WERI-Rb-1 (cell line): ENCODE results near the gene ZNF652.

Experiments
- DNase-seq: peaks from one replicate; pipeline ENCODE4 v3.0.0-alpha.2; 2020
- H3K27ac ChIP-seq: fragments of 250-450 bp; sonication (Bioruptor Pico); 2 replicates; pipeline ENCODE4 v1.5.1; 2020; ENCODE audit warnings: mild to moderate bottlenecking, moderate library complexity
- H3K27me3 ChIP-seq: fragments of 250-450 bp; sonication (Bioruptor Pico); 2 replicates; pipeline ENCODE4 v1.5.1; 2021; ENCODE audit warnings: mild to moderate bottlenecking, low read depth, moderate library complexity; ENCODE audit not compliant: insufficient read depth, severe bottlenecking
- H3K36me3 ChIP-seq: fragments of 250-450 bp; sonication (Bioruptor Pico); 2 replicates; pipeline ENCODE4 v1.5.1; 2020; ENCODE audit warnings: mild to moderate bottlenecking, moderate library complexity
- H3K4me3 ChIP-seq: 2 replicates; pipeline ENCODE4 v1.5.1; 2011; ENCODE audit warnings: low read depth, mild to moderate bottlenecking, control low read depth, low read length
- H3K9me3 ChIP-seq: fragments of 250-450 bp; sonication (Bioruptor Pico); 2 replicates; pipeline ENCODE4 v1.5.1; 2021; ENCODE audit warnings: mild to moderate bottlenecking, moderate library complexity; ENCODE audit not compliant: severe bottlenecking
- TF ChIP-seq, protein P1 (sequence below): IDR thresholded peaks from 2 replicates; pipeline ENCODE4 v1.5.1; 2011; ENCODE audit warnings: low read depth, mild to moderate bottlenecking, control low read depth, inconsistent platforms, low read length

ZNF652 gene

GRCh38 chr17:49361902-49362722, at the start of gene ZNF652:
TSS of gene ZNF652 (minus strand) at chr17:49362250. CDS start at chr17:49317725, 44,525 bp downstream.
- Histone ChIP-seq H3K27ac (peak within 1 kb of the TSS; percentile 93), H3K4me3 (peak within 1 kb of the TSS; percentile 97), H3K9me3 (no peaks in the 10 kb centered on the region), H3K27me3 (no peaks in the 10 kb centered on the region), H3K36me3 (no peaks in the 10 kb centered on the region)
- DNase-seq, result peak; percentile 99
- TF ChIP-seq, protein P1, sequence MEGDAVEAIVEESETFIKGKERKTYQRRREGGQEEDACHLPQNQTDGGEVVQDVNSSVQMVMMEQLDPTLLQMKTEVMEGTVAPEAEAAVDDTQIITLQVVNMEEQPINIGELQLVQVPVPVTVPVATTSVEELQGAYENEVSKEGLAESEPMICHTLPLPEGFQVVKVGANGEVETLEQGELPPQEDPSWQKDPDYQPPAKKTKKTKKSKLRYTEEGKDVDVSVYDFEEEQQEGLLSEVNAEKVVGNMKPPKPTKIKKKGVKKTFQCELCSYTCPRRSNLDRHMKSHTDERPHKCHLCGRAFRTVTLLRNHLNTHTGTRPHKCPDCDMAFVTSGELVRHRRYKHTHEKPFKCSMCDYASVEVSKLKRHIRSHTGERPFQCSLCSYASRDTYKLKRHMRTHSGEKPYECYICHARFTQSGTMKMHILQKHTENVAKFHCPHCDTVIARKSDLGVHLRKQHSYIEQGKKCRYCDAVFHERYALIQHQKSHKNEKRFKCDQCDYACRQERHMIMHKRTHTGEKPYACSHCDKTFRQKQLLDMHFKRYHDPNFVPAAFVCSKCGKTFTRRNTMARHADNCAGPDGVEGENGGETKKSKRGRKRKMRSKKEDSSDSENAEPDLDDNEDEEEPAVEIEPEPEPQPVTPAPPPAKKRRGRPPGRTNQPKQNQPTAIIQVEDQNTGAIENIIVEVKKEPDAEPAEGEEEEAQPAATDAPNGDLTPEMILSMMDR, result no peak

DNA sequence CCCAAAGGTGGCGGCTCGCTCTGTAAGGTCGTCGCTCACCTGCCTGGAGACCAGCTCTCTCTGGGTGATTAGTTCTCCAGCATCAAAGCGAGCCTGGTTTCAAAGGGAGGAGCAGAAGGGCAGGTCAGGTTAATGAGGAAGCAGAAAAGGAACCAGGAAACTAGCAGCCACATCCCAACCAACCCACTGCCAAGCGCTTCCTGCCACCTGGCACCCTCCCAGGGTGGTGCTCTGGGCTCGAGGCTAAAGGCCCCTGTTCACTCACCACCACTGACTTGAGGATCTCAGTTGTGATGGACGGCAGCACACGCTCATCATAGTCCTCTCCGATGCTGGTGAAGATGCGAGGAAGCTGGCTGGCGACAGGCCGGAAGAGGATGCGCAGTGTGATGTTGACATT, 47.0 kb upstream of the ZNF652 start:
- DNase-seq, result no peak
- no peaks in the 10 kb centered on the region for H3K9me3 ChIP-seq
- no peaks in the 10 kb centered on the region for H3K27me3 ChIP-seq
- TF ChIP-seq, protein P1, result no peak
- H3K36me3 ChIP-seq, result peaks cover 87% of the 10 kb centered on the region
- H3K27ac ChIP-seq, result no peak overlapping the region
- H3K4me3 ChIP-seq, result no peak overlapping the region

- TF ChIP-seq, protein P1, result peak; percentile 99
- H3K36me3 ChIP-seq, result peaks cover 91% of the 10 kb centered on the region
- H3K27ac ChIP-seq, result peak overlapping the region; percentile 94
- peak; percentile 87 for DNase-seq
- no peak overlapping the region for H3K4me3 ChIP-seq
- H3K9me3 ChIP-seq, result no peaks in the 10 kb centered on the region
- no peaks in the 10 kb centered on the region for H3K27me3 ChIP-seq
Measured at GRCh38 chr17:49407981-49408501, 46.0 kb upstream of the ZNF652 start.

GRCh38 chr17:49407086-49407485, 45.0 kb upstream of the ZNF652 start:
- peak; percentile 44 for DNase-seq
- no peak overlapping the region for H3K4me3 ChIP-seq
- peak overlapping the region; percentile 94 for H3K27ac ChIP-seq
- H3K9me3 ChIP-seq, result no peaks in the 10 kb centered on the region
- TF ChIP-seq, protein P1, result no peak
- H3K36me3 ChIP-seq, result peaks cover 82% of the 10 kb centered on the region
- H3K27me3 ChIP-seq, result no peaks in the 10 kb centered on the region

DNA sequence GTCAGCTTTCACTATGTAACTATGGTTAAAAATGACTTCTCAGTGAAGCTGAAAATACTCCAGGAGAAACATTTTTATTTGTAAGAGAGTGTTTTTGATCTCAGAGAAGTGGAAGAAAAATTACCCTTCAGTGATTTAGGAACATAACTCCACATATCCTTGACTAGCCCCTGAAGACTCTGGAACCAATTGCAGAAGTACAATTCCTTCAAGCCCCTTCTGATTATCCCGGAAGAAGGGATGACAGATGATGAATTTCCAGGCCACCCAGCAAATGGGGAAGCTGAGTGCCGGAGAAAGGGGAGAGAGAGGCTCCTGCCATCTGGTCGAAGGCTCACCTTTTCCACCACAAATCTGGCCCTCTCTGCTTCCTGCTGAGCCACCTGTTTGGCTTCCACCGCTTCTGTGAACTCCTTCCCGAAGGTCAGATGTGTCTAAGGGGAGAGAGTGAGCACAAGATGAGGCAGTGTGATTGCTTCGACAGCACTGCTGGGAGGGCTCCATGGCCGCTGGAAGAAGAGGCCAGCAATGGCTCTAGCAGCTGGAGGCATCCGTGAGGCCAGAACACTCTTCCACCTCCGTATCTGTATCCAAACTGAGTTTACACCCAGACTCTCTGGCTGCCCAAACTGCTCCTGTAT, 44.5 kb upstream of the ZNF652 start:
- Histone ChIP-seq H3K27ac (peak overlapping the region; percentile 94), H3K27me3 (no peaks in the 10 kb centered on the region), H3K36me3 (peaks cover 79% of the 10 kb centered on the region), H3K4me3 (no peak overlapping the region), H3K9me3 (no peaks in the 10 kb centered on the region)
- TF ChIP-seq, protein P1, result no peak
- peak; percentile 85 for DNase-seq
